Caco-2 (cell line): Measurements from ENCODE around the gene SLC9A3. TPM values are rescaled to one million over a fixed set of nuclear protein-coding genes. Genes with fewer than 3 reads are reported as not detected.

ENCODE experiments used
- BruUV-seq: library from RNA; stranded (reverse); fragments of 400-500 nt; replicated peaks from 2 replicates; lab custom pipeline; 2021; lab: Mats Ljungman, UMichigan
- CTCF ChIA-PET: fragments of 300-600 bp; sonication (Branson Sonifier 250); formaldehyde crosslinking; loops from one replicate; lab custom pipeline; 2022; ENCODE audit warnings: antibody characterized with exemption; lab: Charles Lee
- POLR2A ChIA-PET: fragments of 300-600 bp; sonication (Branson Sonifier 250); formaldehyde crosslinking; loops from one replicate; lab custom pipeline; 2022; ENCODE audit warnings: antibody characterized with exemption; lab: Charles Lee
- DNase-seq, 2 experiments: peaks; one replicate each; pipeline versions ENCODE4 v3.0.0 to v3.0.0-alpha.2; 2020 to 2022
- H3K27me3 ChIP-seq: replicated peaks from 2 replicates; pipeline ENCODE4 v1.6.0; 2011; ENCODE audit warnings: low read length; ENCODE audit not compliant: control insufficient read depth, insufficient read depth
- H3K36me3 ChIP-seq: 2 replicates; pipeline ENCODE4 v1.5.1; 2011; ENCODE audit warnings: low read length; ENCODE audit not compliant: control insufficient read depth, insufficient read depth
- H3K4me1 ChIP-seq: fragments of 250-450 bp; sonication (Bioruptor Pico); 2 replicates; pipeline ENCODE4 v1.5.1; 2020; ENCODE audit warnings: mild to moderate bottlenecking
- H3K4me3 ChIP-seq: 2 replicates; pipeline ENCODE4 v1.5.1; 2011; ENCODE audit warnings: low read depth, mild to moderate bottlenecking, control low read depth, low read length
- H3K9me3 ChIP-seq: fragments of 250-450 bp; sonication (Bioruptor Pico); 2 replicates; pipeline ENCODE4 v1.5.1; 2020; ENCODE audit warnings: mild to moderate bottlenecking, moderate library complexity
- H3K27ac Mint-ChIP-seq: one replicate; pipeline ENCODE4 v1.8.0; 2022; ENCODE audit warnings: mixed read lengths; ENCODE audit not compliant: unreplicated experiment
- H3K27me3 Mint-ChIP-seq: one replicate; pipeline ENCODE4 v1.8.0; 2022; ENCODE audit warnings: mixed read lengths; ENCODE audit not compliant: insufficient read depth, unreplicated experiment
- H3K36me3 Mint-ChIP-seq: one replicate; pipeline ENCODE4 v1.8.0; 2022; ENCODE audit warnings: mild to moderate bottlenecking, mixed read lengths; ENCODE audit not compliant: insufficient read depth, unreplicated experiment
- H3K4me1 Mint-ChIP-seq: one replicate; pipeline ENCODE4 v1.8.0; 2022; ENCODE audit warnings: low read depth, mixed read lengths; ENCODE audit not compliant: unreplicated experiment
- H3K4me3 Mint-ChIP-seq: one replicate; pipeline ENCODE4 v1.8.0; 2022; ENCODE audit warnings: mild to moderate bottlenecking, moderate library complexity, mixed read lengths; ENCODE audit not compliant: unreplicated experiment
- H3K9me3 Mint-ChIP-seq: one replicate; pipeline ENCODE4 v1.8.0; 2022; ENCODE audit warnings: mixed read lengths; ENCODE audit not compliant: unreplicated experiment
- intact Hi-C: fragments of 100-400 bp; cut with micrococcal nuclease; formaldehyde crosslinking; loops from one replicate; pipeline ENCODE4 v1.10.0; 2022; ENCODE audit not compliant: unreplicated experiment
- total RNA-seq: library from RNA; stranded (reverse); gene quantifications from 2 replicates; pipeline ENCODE4 v1.2.3, GENCODE V29; 2022
- TF ChIP-seq, protein P1 (sequence below), 2 experiments: fragments of 200-600 bp in 1 of 2; IDR thresholded peaks; 1 replicate in 1 of 2; 2 replicates in 1 of 2; pipeline versions ENCODE4 v1.5.1 to v1.8.0; 2011 to 2022; ENCODE audit warnings: antibody characterized with exemption in 1 of 2, control low read depth in 1 of 2, inconsistent platforms in 1 of 2, low read depth in 1 of 2, low read length in 1 of 2, mild to moderate bottlenecking in 1 of 2, moderate library complexity in 1 of 2; ENCODE audit not compliant: insufficient read depth in 1 of 2, severe bottlenecking in 1 of 2, unreplicated experiment in 1 of 2

Gene SLC9A3
- total RNA-seq, 1 experiment from 2014 or later = 3.4 TPM

DNA sequence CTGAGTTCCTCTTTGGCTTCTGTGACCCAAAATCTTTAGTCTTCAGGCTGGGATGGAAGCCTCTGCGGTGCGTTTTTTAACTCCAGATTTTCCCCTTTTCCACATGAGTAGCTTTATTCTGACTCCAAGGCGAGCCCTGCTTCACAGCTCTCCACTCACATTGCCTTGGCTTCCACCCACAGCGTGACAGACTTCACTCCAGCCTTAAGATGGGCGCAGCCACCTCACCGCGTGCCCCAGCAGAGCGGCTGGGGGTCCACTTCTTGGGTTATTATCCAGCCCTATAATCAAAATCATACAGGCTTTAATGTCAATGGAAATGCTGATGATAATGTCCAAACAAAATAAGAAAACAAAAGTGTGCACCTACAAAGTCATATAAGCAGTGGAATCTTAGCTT lies 80.0 kb downstream of the SLC9A3 start:
- Mint-ChIP-seq H3K9me3 (no peaks in the 10 kb centered on the region), H3K4me1 (no peaks in the 10 kb centered on the region), H3K27ac (no peak overlapping the region), H3K36me3 (peaks cover 36% of the 10 kb centered on the region), H3K27me3 (peaks cover 2% of the 10 kb centered on the region), H3K4me3 (peak overlapping the region; percentile 89)
- H3K4me3 ChIP-seq = peak overlapping the region; percentile 97
- no peaks in the 10 kb centered on the region for H3K27me3 ChIP-seq
- H3K4me1 ChIP-seq = no peaks in the 10 kb centered on the region
- BruUV-seq = no TSS peak
- ChIA-PET CTCF (no interaction called here), POLR2A (no interaction called here)
- no peaks in the 10 kb centered on the region for H3K9me3 ChIP-seq
- DNase-seq = no peak
- peaks cover 10% of the 10 kb centered on the region for H3K36me3 ChIP-seq
- TF ChIP-seq, protein P1, sequence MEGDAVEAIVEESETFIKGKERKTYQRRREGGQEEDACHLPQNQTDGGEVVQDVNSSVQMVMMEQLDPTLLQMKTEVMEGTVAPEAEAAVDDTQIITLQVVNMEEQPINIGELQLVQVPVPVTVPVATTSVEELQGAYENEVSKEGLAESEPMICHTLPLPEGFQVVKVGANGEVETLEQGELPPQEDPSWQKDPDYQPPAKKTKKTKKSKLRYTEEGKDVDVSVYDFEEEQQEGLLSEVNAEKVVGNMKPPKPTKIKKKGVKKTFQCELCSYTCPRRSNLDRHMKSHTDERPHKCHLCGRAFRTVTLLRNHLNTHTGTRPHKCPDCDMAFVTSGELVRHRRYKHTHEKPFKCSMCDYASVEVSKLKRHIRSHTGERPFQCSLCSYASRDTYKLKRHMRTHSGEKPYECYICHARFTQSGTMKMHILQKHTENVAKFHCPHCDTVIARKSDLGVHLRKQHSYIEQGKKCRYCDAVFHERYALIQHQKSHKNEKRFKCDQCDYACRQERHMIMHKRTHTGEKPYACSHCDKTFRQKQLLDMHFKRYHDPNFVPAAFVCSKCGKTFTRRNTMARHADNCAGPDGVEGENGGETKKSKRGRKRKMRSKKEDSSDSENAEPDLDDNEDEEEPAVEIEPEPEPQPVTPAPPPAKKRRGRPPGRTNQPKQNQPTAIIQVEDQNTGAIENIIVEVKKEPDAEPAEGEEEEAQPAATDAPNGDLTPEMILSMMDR (IDR thresholded peaks at IDR 0.05; ENCODE audit: insufficient read depth in 1 of 2, low read depth in 1 of 2, low read length in 1 of 2, severe bottlenecking in 1 of 2, unreplicated experiment in 1 of 2) = no peak
- intact Hi-C loops = loop anchor here (10.0 kb wide), 1 partner anchor 171 kb away; the partner anchor contains the start of gene CEP72

GRCh38 chr5:443239-444151 lies 80.8 kb downstream of the SLC9A3 start:
- peaks cover 28% of the 10 kb centered on the region for H3K36me3 Mint-ChIP-seq
- H3K27ac Mint-ChIP-seq = peak overlapping the region; percentile 64
- H3K4me3 ChIP-seq = peak overlapping the region; percentile 97
- CTCF ChIA-PET = no interaction called here
- no peaks in the 10 kb centered on the region for H3K9me3 ChIP-seq
- peaks cover 2% of the 10 kb centered on the region for H3K27me3 Mint-ChIP-seq
- TF ChIP-seq, protein P1 (IDR thresholded peaks at IDR 0.05; ENCODE audit: insufficient read depth in 1 of 2, low read depth in 1 of 2, low read length in 1 of 2, severe bottlenecking in 1 of 2, unreplicated experiment in 1 of 2) = no peak
- no peaks in the 10 kb centered on the region for H3K4me1 Mint-ChIP-seq
- intact Hi-C loops = loop anchor here (10.0 kb wide), 1 partner anchor 171 kb away; the partner anchor contains the start of gene CEP72
- H3K36me3 ChIP-seq = peaks cover 10% of the 10 kb centered on the region
- no peaks in the 10 kb centered on the region for H3K9me3 Mint-ChIP-seq
- DNase-seq = peak in 1 of 2 experiments; percentile 46
- peak overlapping the region; percentile 89 for H3K4me3 Mint-ChIP-seq
- BruUV-seq = no TSS peak
- no peaks in the 10 kb centered on the region for H3K4me1 ChIP-seq
- no peaks in the 10 kb centered on the region for H3K27me3 ChIP-seq
- POLR2A ChIA-PET = no interaction called here

DNA sequence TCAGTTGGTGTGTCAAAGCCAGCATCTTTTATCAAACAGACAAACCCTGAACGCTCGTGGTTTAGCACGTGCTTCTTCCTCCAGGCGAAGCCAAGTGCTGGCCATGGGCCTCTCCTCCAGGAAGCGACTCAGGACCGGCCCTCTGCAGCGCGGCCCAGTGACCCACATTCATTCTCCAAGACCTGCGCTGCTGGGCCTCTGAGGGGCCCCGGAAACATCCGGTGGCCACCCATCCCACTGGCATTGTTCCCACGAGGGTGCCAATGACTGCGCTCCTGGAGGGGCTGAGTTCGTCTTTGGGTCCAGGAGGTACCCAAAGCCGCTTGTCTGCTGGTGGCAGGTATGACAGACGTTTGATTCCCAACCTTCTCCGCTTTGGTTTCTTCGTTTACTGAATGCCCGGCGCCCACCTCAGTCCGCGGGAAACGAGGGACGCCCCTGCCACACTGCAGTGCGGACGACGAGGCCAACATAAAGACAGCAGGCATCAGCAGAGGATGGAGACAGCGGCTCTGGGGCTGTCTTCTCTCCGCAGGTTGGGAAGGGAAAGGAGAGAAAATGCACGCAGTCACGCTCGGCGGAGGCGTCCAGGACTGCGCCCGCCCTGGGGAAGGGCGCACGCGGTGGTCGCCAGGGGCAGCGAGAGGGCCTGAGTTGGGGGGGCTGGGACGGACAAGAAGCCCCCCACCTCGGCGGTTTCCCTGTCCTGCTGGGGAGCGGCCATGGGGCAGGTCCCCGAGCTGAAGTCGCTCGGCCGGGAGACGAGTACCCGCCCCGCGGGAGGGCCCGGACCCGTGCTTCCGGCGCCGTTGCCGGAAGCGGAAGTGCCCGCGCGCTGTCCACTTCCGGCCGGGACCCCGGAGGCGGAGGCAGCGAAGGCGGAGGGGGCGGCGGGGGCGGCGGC lies 81.7 kb downstream of the SLC9A3 start, which contains the start of gene EXOC3:
Gene EXOC3, plus strand, starts transcription at position 842 of the 904 bp plus-strand sequence. CDS start 3,030 bp downstream, outside the sequence.
- BruUV-seq = TSS peak; percentile 86
- ChIA-PET POLR2A (no interaction called here), CTCF (no interaction called here)
- intact Hi-C loops = loop anchor here (10.0 kb wide), 1 partner anchor 172 kb away; the partner anchor contains the start of gene CEP72
- Histone ChIP-seq H3K4me3 (peak within 1 kb of the TSS; percentile 97), H3K9me3 (no peaks in the 10 kb centered on the region), H3K4me1 (no peaks in the 10 kb centered on the region), H3K27me3 (no peaks in the 10 kb centered on the region), H3K36me3 (peaks cover 4% of the 10 kb centered on the region)
- Mint-ChIP-seq H3K4me3 (peak within 1 kb of the TSS; percentile 89), H3K9me3 (no peaks in the 10 kb centered on the region), H3K4me1 (no peaks in the 10 kb centered on the region), H3K27me3 (peaks cover 2% of the 10 kb centered on the region), H3K27ac (peak within 1 kb of the TSS; percentile 84), H3K36me3 (peaks cover 20% of the 10 kb centered on the region)
- TF ChIP-seq, protein P1 (IDR thresholded peaks at IDR 0.05; ENCODE audit: insufficient read depth in 1 of 2, low read depth in 1 of 2, low read length in 1 of 2, severe bottlenecking in 1 of 2, unreplicated experiment in 1 of 2) = no peak
- DNase-seq = peak; percentile 56 to 78
